Non-pigmented ciliary epithelial cell (primary cell): ENCODE data around the gene PDE8A.

Experiments
- DNase-seq: peaks from one replicate; pipeline ENCODE4 v3.0.0-alpha.2; 2010; ENCODE audit warnings: low read depth

Gene PDE8A, protein sequence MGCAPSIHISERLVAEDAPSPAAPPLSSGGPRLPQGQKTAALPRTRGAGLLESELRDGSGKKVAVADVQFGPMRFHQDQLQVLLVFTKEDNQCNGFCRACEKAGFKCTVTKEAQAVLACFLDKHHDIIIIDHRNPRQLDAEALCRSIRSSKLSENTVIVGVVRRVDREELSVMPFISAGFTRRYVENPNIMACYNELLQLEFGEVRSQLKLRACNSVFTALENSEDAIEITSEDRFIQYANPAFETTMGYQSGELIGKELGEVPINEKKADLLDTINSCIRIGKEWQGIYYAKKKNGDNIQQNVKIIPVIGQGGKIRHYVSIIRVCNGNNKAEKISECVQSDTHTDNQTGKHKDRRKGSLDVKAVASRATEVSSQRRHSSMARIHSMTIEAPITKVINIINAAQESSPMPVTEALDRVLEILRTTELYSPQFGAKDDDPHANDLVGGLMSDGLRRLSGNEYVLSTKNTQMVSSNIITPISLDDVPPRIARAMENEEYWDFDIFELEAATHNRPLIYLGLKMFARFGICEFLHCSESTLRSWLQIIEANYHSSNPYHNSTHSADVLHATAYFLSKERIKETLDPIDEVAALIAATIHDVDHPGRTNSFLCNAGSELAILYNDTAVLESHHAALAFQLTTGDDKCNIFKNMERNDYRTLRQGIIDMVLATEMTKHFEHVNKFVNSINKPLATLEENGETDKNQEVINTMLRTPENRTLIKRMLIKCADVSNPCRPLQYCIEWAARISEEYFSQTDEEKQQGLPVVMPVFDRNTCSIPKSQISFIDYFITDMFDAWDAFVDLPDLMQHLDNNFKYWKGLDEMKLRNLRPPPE

DNA sequence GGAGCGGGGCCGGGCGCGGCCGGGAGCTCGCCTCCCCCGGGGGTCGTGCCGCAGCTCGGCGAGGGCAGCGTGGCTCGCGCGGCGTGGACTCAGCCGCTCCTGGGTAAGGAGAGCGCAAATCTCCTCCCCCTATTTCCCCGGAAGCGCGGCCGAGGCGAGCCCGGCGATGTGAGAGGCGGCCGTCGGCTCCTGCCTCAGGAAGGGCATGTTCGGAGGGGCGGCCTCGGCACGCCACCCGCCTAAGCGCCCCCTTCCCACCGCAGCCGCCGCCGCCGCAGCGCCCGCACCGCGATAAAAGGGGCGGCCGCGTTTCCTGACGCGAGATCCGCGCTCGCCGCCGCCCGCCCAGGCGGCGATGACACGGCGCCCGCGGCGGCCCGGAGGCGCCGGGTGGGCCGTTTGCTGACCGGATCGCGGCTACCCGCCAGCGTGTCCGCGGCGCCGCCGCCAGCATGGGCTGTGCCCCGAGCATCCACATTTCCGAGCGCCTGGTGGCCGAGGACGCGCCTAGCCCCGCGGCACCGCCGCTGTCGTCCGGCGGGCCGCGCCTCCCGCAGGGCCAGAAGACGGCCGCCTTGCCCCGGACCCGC, at the start of gene PDE8A:
PDE8A (plus strand) TSS at position 146 of the 590 bp plus-strand sequence; CDS start at position 453, 307 bp downstream.
- DNase-seq: no peak

DNA sequence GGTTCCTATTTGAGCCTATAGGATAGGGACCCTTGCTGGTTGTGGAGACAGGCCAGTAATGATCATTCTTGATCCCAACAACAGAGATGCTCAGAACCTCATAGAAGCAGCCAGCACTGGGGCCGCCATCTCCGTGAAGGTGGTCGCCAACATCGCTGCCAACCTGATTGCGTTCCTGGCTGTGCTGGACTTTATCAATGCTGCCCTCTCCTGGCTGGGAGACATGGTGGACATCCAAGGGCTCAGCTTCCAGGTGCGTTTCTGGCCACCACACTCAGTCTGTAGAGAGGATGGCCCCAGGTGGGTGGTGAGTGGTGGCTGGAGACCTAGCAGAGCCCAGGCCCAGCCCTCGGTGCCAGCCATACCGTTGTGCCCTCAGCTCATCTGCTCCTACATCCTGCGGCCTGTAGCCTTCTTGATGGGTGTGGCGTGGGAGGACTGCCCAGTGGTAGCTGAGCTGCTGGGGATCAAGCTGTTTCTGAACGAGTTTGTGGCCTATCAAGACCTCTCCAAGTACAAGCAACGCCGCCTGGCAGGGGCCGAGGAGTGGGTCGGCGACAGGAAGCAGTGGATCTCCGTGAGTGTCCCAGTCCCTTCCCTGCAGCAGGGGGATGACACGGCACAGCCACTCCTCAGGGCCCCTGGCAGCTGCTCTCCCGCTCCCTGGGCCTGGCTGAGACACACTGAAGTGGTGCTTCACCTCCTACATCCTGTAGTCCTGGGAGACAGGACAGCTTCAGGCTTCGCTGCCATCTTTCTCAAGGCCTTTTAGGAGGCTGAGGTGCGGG, 46.5 kb upstream of the PDE8A start:
- DNase-seq: no peak

- DNase-seq: no peak
Observed at GRCh38 chr15:84937144-84937543, 44.5 kb upstream of the PDE8A start.

- no peak for DNase-seq
Observed at GRCh38 chr15:84938726-84939125, 42.9 kb upstream of the PDE8A start.

DNA sequence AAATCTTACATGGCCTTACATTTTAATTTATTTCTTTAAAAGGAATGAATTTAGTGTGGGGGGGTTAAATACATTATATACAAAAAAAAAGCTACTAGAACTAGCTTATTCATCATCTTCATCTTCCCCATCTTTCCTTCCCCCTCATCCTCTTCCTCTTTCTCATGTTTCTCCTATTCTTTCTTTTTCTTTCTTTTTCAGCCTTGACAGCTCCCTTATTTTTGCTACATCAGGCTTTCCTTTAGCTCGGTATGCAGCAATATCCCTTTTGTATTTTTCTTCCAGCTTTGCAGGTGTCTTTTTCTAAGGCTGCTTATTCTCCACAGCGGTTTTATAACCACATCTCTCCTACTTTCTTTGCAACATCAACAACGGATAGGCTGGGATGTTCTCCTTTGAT, 41.3 kb upstream of the PDE8A start:
- DNase-seq: no peak

- no peak for DNase-seq
Observed at GRCh38 chr15:84942456-84942855, 39.2 kb upstream of the PDE8A start.

GRCh38 chr15:84944311-84944710, 37.3 kb upstream of the PDE8A start:
- no peak for DNase-seq

DNA sequence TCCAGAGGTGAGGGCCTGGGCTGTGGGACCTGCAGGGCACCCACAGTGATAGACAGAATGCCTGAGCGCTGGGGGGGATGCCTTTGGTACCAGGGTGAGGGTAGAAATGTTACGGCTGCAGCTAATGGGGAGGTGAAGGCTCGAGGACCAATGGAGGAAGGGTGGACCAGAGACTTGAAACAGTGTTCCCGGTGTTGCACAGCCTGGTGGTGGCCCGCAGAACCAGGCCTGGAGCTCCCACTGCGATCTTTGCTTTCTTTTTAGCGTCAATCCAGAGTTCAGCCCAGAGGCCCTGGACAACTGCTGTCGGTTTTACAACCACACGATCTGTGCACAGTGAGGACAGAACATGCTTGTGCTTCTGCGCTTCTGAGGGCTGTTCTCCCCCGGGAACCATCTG, 36.8 kb upstream of the PDE8A start:
- no peak for DNase-seq

GRCh38 chr15:84946772-84947489, 34.7 kb upstream of the PDE8A start:
- no peak for DNase-seq

GRCh38 chr15:84947947-84948830, 33.5 kb upstream of the PDE8A start:
- DNase-seq: peak; percentile 74

DNA sequence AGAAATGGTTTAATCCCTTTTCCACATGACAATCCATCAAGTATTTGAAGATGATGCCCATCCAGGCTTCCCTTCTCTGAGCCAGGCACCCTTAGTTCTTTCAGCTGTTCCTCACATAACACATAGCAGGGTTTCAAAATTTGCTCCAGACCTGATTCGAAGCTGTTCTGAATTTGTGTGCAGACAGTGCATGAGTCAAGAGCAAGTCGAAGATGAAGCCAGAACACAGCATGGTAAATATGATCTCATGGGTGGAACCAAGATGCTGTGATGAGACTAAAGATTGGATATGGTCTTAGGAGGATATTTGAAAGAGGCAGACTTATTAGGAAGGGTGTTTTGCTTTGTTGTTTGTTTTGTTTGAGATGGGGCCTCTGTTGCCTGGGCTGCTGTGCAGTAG, 32.6 kb upstream of the PDE8A start:
- DNase-seq: peak; percentile 26

DNA sequence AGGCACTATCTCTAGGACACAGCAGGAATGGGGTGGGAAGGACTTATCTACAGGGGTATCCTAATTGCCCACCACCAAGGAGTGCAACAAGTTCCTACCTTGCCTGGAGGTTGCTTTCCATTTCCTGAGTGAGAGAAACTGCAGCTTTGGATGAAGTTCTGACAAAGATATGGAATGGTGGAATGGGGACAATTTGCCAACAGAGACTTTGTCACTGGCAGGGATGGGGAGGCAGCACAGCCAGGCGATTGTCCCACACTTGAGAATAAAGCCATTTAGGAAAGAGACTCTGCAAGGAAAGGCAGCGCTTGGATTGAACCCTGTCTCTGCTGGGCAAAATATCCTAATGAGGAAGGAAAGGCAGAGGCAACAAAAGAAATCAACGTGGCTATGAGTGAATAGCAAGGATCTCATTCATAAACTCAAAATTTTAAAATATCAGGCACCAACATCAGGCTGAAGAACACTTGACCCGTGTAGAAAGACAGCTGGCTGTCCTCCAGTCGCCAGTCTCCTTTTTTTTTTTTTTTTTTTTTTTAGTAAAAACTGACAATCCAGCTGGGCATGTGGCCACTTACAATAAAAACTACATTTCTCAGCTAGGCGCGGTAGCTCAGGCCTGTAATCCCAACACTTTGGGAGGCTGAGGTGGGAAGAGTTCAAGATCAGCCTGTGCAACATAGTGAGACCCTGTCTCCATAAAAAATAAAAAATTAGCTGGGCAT, 31.6 kb upstream of the PDE8A start:
- DNase-seq: no peak

DNA sequence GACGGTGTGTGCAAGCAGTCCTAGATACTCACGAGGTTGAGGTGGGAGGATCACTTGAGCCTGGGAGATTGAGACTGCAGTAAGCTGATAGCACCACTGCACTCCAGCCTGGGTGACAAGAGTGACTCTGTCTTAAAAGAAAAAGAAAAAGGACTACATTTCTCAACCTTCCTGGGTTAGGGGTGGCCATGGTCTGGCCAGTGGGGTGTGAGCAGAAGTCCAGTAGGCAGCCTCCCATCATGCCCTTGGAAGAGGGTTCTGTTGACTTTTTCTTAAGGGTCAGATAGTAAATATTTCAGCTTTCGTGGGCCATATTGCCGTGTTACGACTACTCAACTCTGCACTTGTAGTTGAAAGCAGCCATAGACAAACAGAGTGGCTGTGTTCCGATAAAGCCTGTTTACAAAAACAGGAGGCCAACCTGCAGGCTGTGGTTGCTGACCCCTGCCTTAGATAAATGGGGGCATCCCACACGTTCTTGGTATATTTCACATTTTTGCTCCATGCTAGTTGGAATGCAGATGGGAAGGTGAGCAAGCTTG, 31.0 kb upstream of the PDE8A start:
- no peak for DNase-seq

GRCh38 chr15:84951736-84952135, 29.9 kb upstream of the PDE8A start:
- no peak for DNase-seq

DNA sequence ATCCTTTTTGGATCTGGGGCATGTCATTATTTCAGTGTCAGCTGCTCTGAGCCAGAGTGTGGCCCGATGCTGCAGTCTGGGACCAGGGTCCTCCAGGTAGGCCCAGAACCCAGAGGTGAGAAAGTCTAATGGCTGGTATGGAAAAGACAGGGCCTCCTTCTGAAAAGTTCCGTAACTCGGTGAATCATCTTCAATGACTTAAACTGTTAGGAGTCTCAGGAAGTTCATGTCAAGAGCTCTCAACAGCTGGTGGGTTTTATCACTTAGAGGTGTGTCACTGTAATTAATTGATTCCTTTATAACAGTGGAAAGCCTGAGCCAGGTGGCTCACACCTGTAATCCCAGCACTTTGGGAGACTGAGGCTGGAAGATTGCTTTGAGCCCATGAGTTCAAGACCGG, 28.5 kb upstream of the PDE8A start:
- no peak for DNase-seq

DNA sequence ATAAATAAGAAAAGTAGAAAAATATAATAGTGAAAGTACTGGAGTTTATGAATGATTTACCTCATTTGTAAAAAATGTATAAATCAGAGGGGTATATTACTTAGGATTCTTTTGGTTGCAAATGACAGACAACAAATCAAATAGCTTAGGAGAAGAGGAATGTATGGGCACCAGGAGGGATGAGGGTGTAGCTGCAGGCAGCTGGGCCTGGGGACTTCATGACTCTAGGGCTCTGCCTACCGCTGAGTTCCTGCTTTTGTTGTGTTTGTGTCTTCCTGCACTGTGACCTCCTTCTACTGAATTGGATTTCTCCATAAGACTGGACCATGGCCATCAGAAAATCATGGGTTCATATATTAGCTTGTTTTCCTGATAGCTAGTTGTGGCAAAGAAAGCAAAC, 27.9 kb upstream of the PDE8A start:
- DNase-seq: no peak

- peak; percentile 38 for DNase-seq
Observed at GRCh38 chr15:84955089-84955848, 26.4 kb upstream of the PDE8A start.

- no peak for DNase-seq
Observed at GRCh38 chr15:84956199-84956598, 25.5 kb upstream of the PDE8A start.
